ENCODE results near the gene SYDE1. TPM values are rescaled to one million over a fixed set of nuclear protein-coding genes. Genes with fewer than 3 reads are reported as not detected.
A peak's percentile ranks its signal among the peaks of the same experiment; 100 is the strongest.

SYDE1 gene
- total and polyA plus RNA-seq, 4 donors: 0.72 to 4.2 (median 3.7) TPM

DNA sequence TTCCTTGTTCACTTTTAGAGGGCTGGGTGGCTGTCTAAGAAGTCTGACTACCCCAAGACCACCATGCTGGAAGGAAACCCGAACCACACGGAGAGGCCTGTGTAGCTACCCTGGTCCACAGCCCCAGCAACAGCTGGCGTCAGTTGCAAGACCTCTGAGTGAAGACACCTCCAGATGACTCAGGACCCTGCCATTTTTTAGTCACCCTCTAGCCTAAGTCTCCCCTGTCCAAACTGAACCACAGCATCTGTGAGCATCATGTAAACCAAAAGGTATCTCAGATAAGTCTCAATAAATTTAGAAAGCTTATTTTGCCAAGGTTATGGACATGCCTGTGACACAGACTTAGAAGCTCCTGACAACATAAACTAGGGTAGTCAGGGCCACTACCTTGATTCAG is 2.2 kb upstream of the SYDE1 start:
- Histone ChIP-seq H3K27me3 (ENCODE audit: control insufficient read depth in 4 of 4, insufficient read depth in 4 of 4, low read length in 3 of 4) (no peaks in the 10 kb centered on the region), H3K27ac (ENCODE audit: low read depth in 1 of 2, low read length in 2 of 2) (no peak overlapping the region), H3K4me1 (ENCODE audit: control insufficient read depth in 4 of 4, insufficient read depth in 4 of 4, low read length in 3 of 4) (peaks cover 0 to 9% (median 0%) of the 10 kb centered on the region in 4 donors), H3K9ac (ENCODE audit: low read depth in 1 of 2, low read length in 2 of 2) (no peak overlapping the region), H3K36me3 (ENCODE audit: control insufficient read depth in 4 of 4, insufficient read depth in 3 of 4, low read depth in 1 of 4, low read length in 3 of 4) (peaks cover 0 to 2% (median 0%) of the 10 kb centered on the region in 4 donors), H3K4me3 (ENCODE audit: low read depth in 1 of 3, low read length in 3 of 3) (no peak overlapping the region), H3K9me3 (ENCODE audit: control insufficient read depth in 4 of 4, low read length in 3 of 4) (peaks cover 2 to 6% (median 3%) of the 10 kb centered on the region in 4 donors)
- 91% methylated on average over 3 of the region's 3 CpGs for WGBS
- TF ChIP-seq, protein P1, sequence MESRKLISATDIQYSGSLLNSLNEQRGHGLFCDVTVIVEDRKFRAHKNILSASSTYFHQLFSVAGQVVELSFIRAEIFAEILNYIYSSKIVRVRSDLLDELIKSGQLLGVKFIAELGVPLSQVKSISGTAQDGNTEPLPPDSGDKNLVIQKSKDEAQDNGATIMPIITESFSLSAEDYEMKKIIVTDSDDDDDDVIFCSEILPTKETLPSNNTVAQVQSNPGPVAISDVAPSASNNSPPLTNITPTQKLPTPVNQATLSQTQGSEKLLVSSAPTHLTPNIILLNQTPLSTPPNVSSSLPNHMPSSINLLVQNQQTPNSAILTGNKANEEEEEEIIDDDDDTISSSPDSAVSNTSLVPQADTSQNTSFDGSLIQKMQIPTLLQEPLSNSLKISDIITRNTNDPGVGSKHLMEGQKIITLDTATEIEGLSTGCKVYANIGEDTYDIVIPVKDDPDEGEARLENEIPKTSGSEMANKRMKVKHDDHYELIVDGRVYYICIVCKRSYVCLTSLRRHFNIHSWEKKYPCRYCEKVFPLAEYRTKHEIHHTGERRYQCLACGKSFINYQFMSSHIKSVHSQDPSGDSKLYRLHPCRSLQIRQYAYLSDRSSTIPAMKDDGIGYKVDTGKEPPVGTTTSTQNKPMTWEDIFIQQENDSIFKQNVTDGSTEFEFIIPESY (IDR thresholded peaks at IDR 0.05): no peak
- TF ChIP-seq GABPA (IDR thresholded peaks at IDR 0.05 in 1 of 2, conservative IDR thresholded peaks at IDR 0.05 in 1 of 2) (no peak), HNF4G (IDR thresholded peaks at IDR 0.05) (no peak)
- DNase-seq (ENCODE audit: low spot score): no peak

DNA sequence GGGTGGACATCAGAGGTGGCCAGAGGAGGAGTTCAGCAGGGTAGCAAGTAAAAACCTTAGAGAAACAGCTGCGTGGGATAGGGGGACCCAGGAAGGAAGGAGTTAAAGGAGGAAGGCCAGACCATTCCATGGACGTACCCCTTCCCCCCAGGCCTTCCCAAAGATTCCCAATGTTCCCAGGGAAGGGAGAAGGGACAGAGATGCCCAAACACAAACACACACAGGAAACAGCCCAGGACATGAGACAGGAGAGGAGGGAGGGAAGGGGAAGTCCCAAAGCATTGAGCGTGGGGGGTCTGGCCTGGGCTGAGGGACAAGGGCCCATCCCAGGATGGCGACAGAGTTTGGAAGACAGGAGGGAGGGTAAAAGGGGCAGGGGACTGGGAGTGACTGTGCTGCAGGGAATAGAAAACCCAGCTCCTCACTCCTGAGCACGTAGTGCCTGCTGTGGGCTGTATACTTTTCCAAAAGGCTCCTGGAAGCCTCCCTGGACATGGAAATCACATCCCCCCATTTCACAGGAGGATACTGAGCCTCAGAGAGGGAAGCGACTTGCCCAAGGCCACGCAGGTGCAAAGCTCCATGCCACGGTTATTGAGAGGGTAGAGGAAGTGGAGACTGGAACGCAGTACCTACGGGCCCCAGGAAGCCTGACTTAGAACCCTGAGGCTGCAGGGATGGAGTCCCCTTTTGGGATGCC is 1.1 kb downstream of the SYDE1 start:
- WGBS: 44% methylated on average over 10 of the region's 10 CpGs
- peak overlapping the region; percentile 57 to 65 for H3K27ac ChIP-seq (ENCODE audit: low read depth in 1 of 2, low read length in 2 of 2)
- H3K9me3 ChIP-seq (ENCODE audit: control insufficient read depth in 4 of 4, low read length in 3 of 4): peaks cover 2 to 5% (median 3%) of the 10 kb centered on the region in 4 donors
- H3K9ac ChIP-seq (ENCODE audit: low read depth in 1 of 2, low read length in 2 of 2): no peak overlapping the region
- no peak for DNase-seq (ENCODE audit: low spot score)
- H3K4me1 ChIP-seq (ENCODE audit: control insufficient read depth in 4 of 4, insufficient read depth in 4 of 4, low read length in 3 of 4): peaks cover 0 to 9% (median under 1%) of the 10 kb centered on the region in 4 donors
- H3K27me3 ChIP-seq (ENCODE audit: control insufficient read depth in 4 of 4, insufficient read depth in 4 of 4, low read length in 3 of 4): no peaks in the 10 kb centered on the region
- no peak for TF ChIP-seq ATF3 (IDR thresholded peaks at IDR 0.05)
- TF ChIP-seq YY1 (IDR thresholded peaks at IDR 0.05): no peak
- TF ChIP-seq, protein P2, sequence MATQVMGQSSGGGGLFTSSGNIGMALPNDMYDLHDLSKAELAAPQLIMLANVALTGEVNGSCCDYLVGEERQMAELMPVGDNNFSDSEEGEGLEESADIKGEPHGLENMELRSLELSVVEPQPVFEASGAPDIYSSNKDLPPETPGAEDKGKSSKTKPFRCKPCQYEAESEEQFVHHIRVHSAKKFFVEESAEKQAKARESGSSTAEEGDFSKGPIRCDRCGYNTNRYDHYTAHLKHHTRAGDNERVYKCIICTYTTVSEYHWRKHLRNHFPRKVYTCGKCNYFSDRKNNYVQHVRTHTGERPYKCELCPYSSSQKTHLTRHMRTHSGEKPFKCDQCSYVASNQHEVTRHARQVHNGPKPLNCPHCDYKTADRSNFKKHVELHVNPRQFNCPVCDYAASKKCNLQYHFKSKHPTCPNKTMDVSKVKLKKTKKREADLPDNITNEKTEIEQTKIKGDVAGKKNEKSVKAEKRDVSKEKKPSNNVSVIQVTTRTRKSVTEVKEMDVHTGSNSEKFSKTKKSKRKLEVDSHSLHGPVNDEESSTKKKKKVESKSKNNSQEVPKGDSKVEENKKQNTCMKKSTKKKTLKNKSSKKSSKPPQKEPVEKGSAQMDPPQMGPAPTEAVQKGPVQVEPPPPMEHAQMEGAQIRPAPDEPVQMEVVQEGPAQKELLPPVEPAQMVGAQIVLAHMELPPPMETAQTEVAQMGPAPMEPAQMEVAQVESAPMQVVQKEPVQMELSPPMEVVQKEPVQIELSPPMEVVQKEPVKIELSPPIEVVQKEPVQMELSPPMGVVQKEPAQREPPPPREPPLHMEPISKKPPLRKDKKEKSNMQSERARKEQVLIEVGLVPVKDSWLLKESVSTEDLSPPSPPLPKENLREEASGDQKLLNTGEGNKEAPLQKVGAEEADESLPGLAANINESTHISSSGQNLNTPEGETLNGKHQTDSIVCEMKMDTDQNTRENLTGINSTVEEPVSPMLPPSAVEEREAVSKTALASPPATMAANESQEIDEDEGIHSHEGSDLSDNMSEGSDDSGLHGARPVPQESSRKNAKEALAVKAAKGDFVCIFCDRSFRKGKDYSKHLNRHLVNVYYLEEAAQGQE (IDR thresholded peaks at IDR 0.05): peak; percentile 84
- TF ChIP-seq, protein P1 (IDR thresholded peaks at IDR 0.05): no peak
- no peak for TF ChIP-seq GABPA (IDR thresholded peaks at IDR 0.05 in 1 of 2, conservative IDR thresholded peaks at IDR 0.05 in 1 of 2)
- TF ChIP-seq HNF4A (conservative IDR thresholded peaks at IDR 0.05): no peak
- no peak for TF ChIP-seq RAD21 (IDR thresholded peaks at IDR 0.05)
- TF ChIP-seq NR2F2 (IDR thresholded peaks at IDR 0.05): peak; percentile 8
- TF ChIP-seq FOXA1 (IDR thresholded peaks at IDR 0.05): no peak
- H3K4me3 ChIP-seq (ENCODE audit: low read depth in 1 of 3, low read length in 3 of 3): peak overlapping the region in 2 of 3 donors; percentile 27 to 62
- peaks cover 0 to 4% (median 2%) of the 10 kb centered on the region in 4 donors for H3K36me3 ChIP-seq (ENCODE audit: control insufficient read depth in 4 of 4, insufficient read depth in 3 of 4, low read depth in 1 of 4, low read length in 3 of 4)
